Testis (tissue), 5 donors: ENCODE data around the gene LARP1B. TPM values are rescaled to one million over a fixed set of nuclear protein-coding genes. Genes with fewer than 3 reads are reported as not detected.
A peak's percentile ranks its signal among the peaks of the same experiment; 100 is the strongest.

Experiments used
- DNase-seq: peaks from one replicate; pipeline ENCODE4 v3.0.0-alpha.2; 2019
- H3K27ac ChIP-seq, 2 donors: fragments of 200-600 bp; sonication (generic); one replicate each; pipeline ENCODE4 v1.5.1; 2019
- H3K27me3 ChIP-seq: fragments of 200-600 bp; sonication (generic); one replicate; pipeline ENCODE4 v1.5.1; 2019
- H3K36me3 ChIP-seq: fragments of 200-600 bp; sonication (generic); one replicate; pipeline ENCODE4 v1.5.1; 2017; ENCODE audit warnings: low read depth; ENCODE audit errors: missing control alignments
- H3K4me1 ChIP-seq: fragments of 200-600 bp; sonication (generic); one replicate; pipeline ENCODE4 v1.5.1; 2019
- H3K4me3 ChIP-seq, 2 donors: fragments of 200-600 bp; sonication (generic); one replicate each; pipeline ENCODE4 v1.5.1; 2017 to 2019
- H3K9me3 ChIP-seq: fragments of 200-600 bp; sonication (generic); one replicate; pipeline ENCODE4 v1.5.1; 2017
- CTCF ChIP-seq, 3 experiments: fragments of 450-650 bp in 2 of 3; fragments of 200-600 bp in 1 of 3; sonication (generic) in 1 of 3; IDR thresholded peaks; one replicate each; pipeline ENCODE4 v1.5.1; 2016 to 2019; ENCODE audit warnings: antibody characterized with exemption in 3 of 3, mild to moderate bottlenecking in 2 of 3, moderate library complexity in 1 of 3
- POLR2A ChIP-seq: fragments of 450-650 bp; IDR thresholded peaks from one replicate; pipeline ENCODE4 v1.6.1; 2017; ENCODE audit warnings: antibody characterized with exemption, mild to moderate bottlenecking, moderate library complexity
- WGBS, 2 donors: methylation state at CpG; one replicate each; pipeline ENCODE4 v1.1.5; 2018; 5-methylcytosine and 5-hydroxymethylcytosine counted together
- intact Hi-C: fragments of 100-400 bp; cut with DNase I; formaldehyde crosslinking; loops from one replicate; pipeline ENCODE4 v1.15.1; 2023; ENCODE audit warnings: low total_unique reads
- long read RNA-seq, 2 donors: transcript quantifications; one replicate each; lab custom pipeline, GENCODE V29; 2026
- polyA plus RNA-seq: library from polyadenylated mRNA; stranded (reverse); fragments of 350-450 nt; fragmentation: Illumina TruSeq; extraction: RNeasy Lipid Tissue Mini Kit (QIAGEN cat#74804); gene quantifications from one replicate; pipeline ENCODE4 v1.2.3, GENCODE V29; 2014; ENCODE audit warnings: low read depth, low replicate concordance; ENCODE audit not compliant: insufficient read depth
- total RNA-seq, 2 donors: library from RNA; depleted of rRNA; stranded (reverse); fragments of >200 nt; gene quantifications; one replicate each; pipeline ENCODE4 v1.2.3, GENCODE V29; 2016

The LARP1B gene
- 10 to 100 TPM; 54.5 to 86.1 TPM for total RNA-seq
- 97.5 TPM for polyA plus RNA-seq
- long read RNA-seq, donor 1, partial matches to known transcripts: 0 of 3 reads
- long read RNA-seq, donor 1, other reads (novel, unspliced or antisense): 0 of 3 reads
- long read RNA-seq, donor 2, partial matches to known transcripts: 0 of 2 reads
- long read RNA-seq, donor 2, other reads (novel, unspliced or antisense): 0 of 2 reads

GRCh38 chr4:128060699-128061565 is at the start of gene LARP1B:
Gene LARP1B (plus strand): TSS chr4:128061312. CDS start chr4:128074952, 13,640 bp downstream.
- Histone ChIP-seq H3K9me3 (no peaks in the 10 kb centered on the region), H3K27ac (peak within 1 kb of the TSS; percentile 97 to 98), H3K36me3 (no peaks in the 10 kb centered on the region), H3K27me3 (no peaks in the 10 kb centered on the region), H3K4me3 (peak within 1 kb of the TSS; percentile 80 to 86), H3K4me1 (peaks cover 5% of the 10 kb centered on the region)
- peak; percentile 65 for TF ChIP-seq POLR2A
- TF ChIP-seq CTCF (IDR thresholded peaks at IDR 0.05): no peak
- peak; percentile 96 for DNase-seq
- 0 to 3% methylated on average over 6 to 65 of the region's 112 CpGs for WGBS, 2 donors
- intact Hi-C loops: no loop called here

- intact Hi-C loops: no loop called here
- no peak overlapping the region for H3K27ac ChIP-seq
- H3K27me3 ChIP-seq: no peaks in the 10 kb centered on the region
- H3K4me3 ChIP-seq: no peak overlapping the region
- TF ChIP-seq POLR2A (no peak), CTCF (IDR thresholded peaks at IDR 0.05) (no peak)
- H3K36me3 ChIP-seq: no peaks in the 10 kb centered on the region
- H3K9me3 ChIP-seq: no peaks in the 10 kb centered on the region
- no peak for DNase-seq
- no peaks in the 10 kb centered on the region for H3K4me1 ChIP-seq
Observed at GRCh38 chr4:128025319-128025718, 35.8 kb upstream of the LARP1B start.

GRCh38 chr4:128029907-128030306 is 31.2 kb upstream of the LARP1B start:
- H3K4me3 ChIP-seq: no peak overlapping the region
- no peaks in the 10 kb centered on the region for H3K27me3 ChIP-seq
- no peaks in the 10 kb centered on the region for H3K36me3 ChIP-seq
- 93 to 98% methylated on average over 4 of the region's 4 CpGs for WGBS, 2 donors
- no peaks in the 10 kb centered on the region for H3K4me1 ChIP-seq
- intact Hi-C loops: no loop called here
- no peak for DNase-seq
- TF ChIP-seq POLR2A (no peak), CTCF (IDR thresholded peaks at IDR 0.05) (no peak)
- no peak overlapping the region for H3K27ac ChIP-seq
- H3K9me3 ChIP-seq: no peaks in the 10 kb centered on the region

GRCh38 chr4:128031756-128032384 is 29.2 kb upstream of the LARP1B start:
- WGBS, 2 donors: 67 to 68% methylated on average over 3 of the region's 3 CpGs
- Histone ChIP-seq H3K27ac (no peak overlapping the region), H3K4me3 (no peak overlapping the region), H3K27me3 (no peaks in the 10 kb centered on the region), H3K36me3 (no peaks in the 10 kb centered on the region), H3K4me1 (no peaks in the 10 kb centered on the region), H3K9me3 (no peaks in the 10 kb centered on the region)
- DNase-seq: no peak
- intact Hi-C loops: no loop called here
- TF ChIP-seq CTCF (IDR thresholded peaks at IDR 0.05) (no peak), POLR2A (no peak)
